GM23338 (cell line): ENCODE measurements around the gene OR7G2. TPM values are rescaled to one million over a fixed set of nuclear protein-coding genes. Genes with fewer than 3 reads are reported as not detected.

Experiments
- ATAC-seq: fragments of 200-7000 bp; cut with Tn5 transposase; 3 replicates; pipeline ENCODE4 v1.9.1; 2020
- DNase-seq: peaks from one replicate; pipeline ENCODE4 v3.0.0-alpha.2; 2015; ENCODE audit warnings: low spot score
- H2AFZ ChIP-seq: fragments of 200-600 bp; sonication (generic); 2 replicates; pipeline ENCODE4 v1.8.0; 2016; ENCODE audit warnings: antibody characterized with exemption, mild to moderate bottlenecking, moderate library complexity
- H3F3A ChIP-seq: fragments of 200-600 bp; sonication (generic); replicated peaks from 2 replicates; pipeline ENCODE4 v1.8.0; 2017; ENCODE audit warnings: antibody characterized with exemption, mixed run types, low read depth
- H3K27ac ChIP-seq: fragments of 200-600 bp; sonication (generic); 2 replicates; pipeline ENCODE4 v1.6.1; 2016; ENCODE audit warnings: low read depth
- H3K27me3 ChIP-seq: fragments of 200-600 bp; sonication (generic); 2 replicates; pipeline ENCODE4 v1.8.0; 2016; ENCODE audit warnings: mild to moderate bottlenecking, mixed run types, moderate library complexity; ENCODE audit not compliant: insufficient read depth
- H3K36me3 ChIP-seq: fragments of 200-600 bp; sonication (generic); 2 replicates; pipeline ENCODE4 v1.8.0; 2016; ENCODE audit warnings: mild to moderate bottlenecking; ENCODE audit not compliant: insufficient read depth
- H3K4me1 ChIP-seq: fragments of 200-600 bp; sonication (generic); 2 replicates; pipeline ENCODE4 v1.8.0; 2016; ENCODE audit warnings: mild to moderate bottlenecking, moderate library complexity; ENCODE audit not compliant: insufficient read depth
- H3K4me2 ChIP-seq: fragments of 200-600 bp; sonication (generic); 2 replicates; pipeline ENCODE4 v1.7.1; 2017; ENCODE audit warnings: mixed run types
- H3K4me3 ChIP-seq: fragments of 200-600 bp; sonication (generic); 2 replicates; pipeline ENCODE4 v1.6.1; 2016; ENCODE audit warnings: mixed run types
- H3K79me2 ChIP-seq: fragments of 200-600 bp; sonication (generic); replicated peaks from 2 replicates; pipeline ENCODE4 v1.8.0; 2017; ENCODE audit warnings: mild to moderate bottlenecking; ENCODE audit not compliant: insufficient read depth
- H3K9me2 ChIP-seq: fragments of 200-600 bp; sonication (generic); 2 replicates; pipeline ENCODE4 v1.8.0; 2017; ENCODE audit not compliant: insufficient read depth
- H4K20me1 ChIP-seq: fragments of 200-600 bp; sonication (generic); replicated peaks from 2 replicates; pipeline ENCODE4 v1.8.0; 2017; ENCODE audit warnings: mild to moderate bottlenecking; ENCODE audit not compliant: insufficient read depth
- H3K27ac Mint-ChIP-seq: 2 replicates; pipeline ENCODE4 v1.8.0; 2020; ENCODE audit warnings: inconsistent platforms, mild to moderate bottlenecking, moderate library complexity, mixed read lengths
- H3K27me3 Mint-ChIP-seq: 3 replicates; pipeline ENCODE4 v1.8.0; 2022; ENCODE audit warnings: low read depth, mild to moderate bottlenecking, moderate library complexity, mixed read lengths, inconsistent platforms; ENCODE audit not compliant: insufficient read depth, poor library complexity
- H3K36me3 Mint-ChIP-seq: 3 replicates; pipeline ENCODE4 v1.8.0; 2021; ENCODE audit warnings: low read depth, mild to moderate bottlenecking, inconsistent platforms, moderate library complexity, mixed read lengths
- H3K4me1 Mint-ChIP-seq: 3 replicates; pipeline ENCODE4 v1.8.0; 2020; ENCODE audit warnings: mild to moderate bottlenecking, inconsistent platforms, mixed read lengths
- H3K4me3 Mint-ChIP-seq: 3 replicates; pipeline ENCODE4 v1.8.0; 2021; ENCODE audit warnings: moderate library complexity, mild to moderate bottlenecking, inconsistent platforms, mixed read lengths
- H3K9me3 Mint-ChIP-seq: 3 replicates; pipeline ENCODE4 v1.8.0; 2020; ENCODE audit warnings: moderate library complexity, mild to moderate bottlenecking, inconsistent platforms, mixed read lengths
- CREB1 ChIP-seq: fragments of 250-450 bp; sonication (Bioruptor Pico); IDR thresholded peaks from 2 replicates; pipeline ENCODE4 v1.5.0; 2020; ENCODE audit warnings: low read depth, mild to moderate bottlenecking, moderate library complexity
- EZH2 ChIP-seq: fragments of 200-600 bp; sonication (generic); IDR thresholded peaks from one replicate; pipeline ENCODE4 v1.8.0; 2017; ENCODE audit warnings: antibody characterized with exemption, mild to moderate bottlenecking, low read depth; ENCODE audit not compliant: unreplicated experiment
- EZH2phosphoT487 ChIP-seq: fragments of 200-600 bp; sonication (generic); IDR thresholded peaks from one replicate; pipeline ENCODE4 v1.8.1; 2018; ENCODE audit warnings: antibody characterized with exemption; ENCODE audit not compliant: unreplicated experiment
- JUNB ChIP-seq: IDR thresholded peaks from one replicate; pipeline ENCODE4 v1.6.1; 2016; ENCODE audit warnings: antibody characterized with exemption; ENCODE audit not compliant: unreplicated experiment
- NANOG ChIP-seq: IDR thresholded peaks from 2 replicates; pipeline ENCODE4 v1.6.1; 2016; ENCODE audit warnings: antibody characterized with exemption, borderline replicate concordance
- POLR2AphosphoS5 ChIP-seq: IDR thresholded peaks from 2 replicates; pipeline ENCODE4 v1.6.1; 2016; ENCODE audit warnings: antibody characterized with exemption, low read depth
- ZNF331 ChIP-seq: fragments of 250-450 bp; sonication (Bioruptor Pico); IDR thresholded peaks from 2 replicates; pipeline ENCODE4 v1.5.0; 2020; ENCODE audit warnings: low read depth, mild to moderate bottlenecking, moderate library complexity
- long read RNA-seq: library from polyadenylated mRNA; unstranded; transcript quantifications from one replicate; pipeline ENCODE4 v2.0.0, GENCODE V29; 2020; ENCODE audit not compliant: unreplicated experiment
- polyA plus RNA-seq: library from polyadenylated mRNA; unstranded; fragments of >200 nt; fragmentation: Nextera tagmentation; extraction: Ambion mirVana; gene quantifications from 2 replicates; pipeline ENCODE4 v1.2.1, GENCODE V29; 2016
- total RNA-seq: library from RNA; depleted of rRNA; stranded (reverse); fragments of >200 nt; shearing (Covaris generic); gene quantifications from 2 replicates; pipeline ENCODE4 v1.2.3, GENCODE V29; 2014; rRNA removed
- TF ChIP-seq, protein P1 (sequence below): IDR thresholded peaks from one replicate; pipeline ENCODE4 v1.6.1; 2018; ENCODE audit warnings: antibody characterized with exemption; ENCODE audit not compliant: unreplicated experiment
- TF ChIP-seq, protein P2 (sequence below): fragments of 250-450 bp; sonication (Bioruptor Pico); IDR thresholded peaks from 2 replicates; pipeline ENCODE4 v1.5.0; 2020; ENCODE audit warnings: mild to moderate bottlenecking, moderate library complexity
- TF ChIP-seq, protein P3 (sequence below): IDR thresholded peaks from 2 replicates; pipeline ENCODE4 v1.6.1; 2016; ENCODE audit warnings: antibody characterized with exemption
- TF ChIP-seq, protein P4 (sequence below), 2 experiments: fragments of 200-600 bp in 1 of 2; sonication (generic) in 1 of 2; conservative IDR thresholded peaks; 2 replicates each; pipeline versions ENCODE4 v1.5.1 to v1.6.1; 2016 to 2017; ENCODE audit warnings: antibody characterized with exemption in 2 of 2, low read depth in 2 of 2, mild to moderate bottlenecking in 2 of 2, moderate library complexity in 1 of 2

The OR7G2 gene
- total RNA-seq (not detected in 2 replicates), polyA plus RNA-seq (not detected in 2 replicates)
- long read RNA-seq, result 0 reads

DNA sequence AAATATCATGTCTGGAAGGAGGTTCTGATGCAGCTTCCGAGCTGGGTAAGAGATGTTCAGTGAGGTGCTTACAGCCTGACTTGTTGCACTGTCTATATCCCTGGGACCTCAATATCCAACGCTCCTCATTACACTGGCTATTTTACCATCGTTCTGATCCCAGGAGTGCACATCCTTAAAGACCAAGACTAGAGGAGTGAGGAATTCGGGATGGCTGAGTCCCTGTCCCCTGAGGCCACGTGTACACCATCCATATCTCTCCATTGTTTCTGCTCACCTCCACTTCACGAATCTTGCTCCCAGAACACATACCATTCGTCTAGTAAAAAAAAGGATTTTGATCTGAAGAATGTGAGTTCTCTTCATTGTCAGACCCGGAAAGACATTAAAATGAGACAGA is at the start of gene OR7G2:
Gene OR7G2 (minus strand): TSS at position 101 of the 400 bp plus-strand sequence. CDS start 4,232 bp downstream, outside the sequence.
- no peak within 1 kb of the TSS for H2AFZ ChIP-seq
- no peak for ATAC-seq
- no peak for DNase-seq
- H3K36me3 ChIP-seq, result no peaks in the 10 kb centered on the region
- Mint-ChIP-seq H3K27ac (no peak within 1 kb of the TSS), H3K4me1 (no peaks in the 10 kb centered on the region), H3K4me3 (no peak within 1 kb of the TSS), H3K36me3 (peaks cover 29% of the 10 kb centered on the region), H3K9me3 (peaks cover 96% of the 10 kb centered on the region), H3K27me3 (peaks cover 6% of the 10 kb centered on the region)
- no peak within 1 kb of the TSS for H3K27ac ChIP-seq
- no peaks in the 10 kb centered on the region for H3F3A ChIP-seq
- no peaks in the 10 kb centered on the region for H3K79me2 ChIP-seq
- no peaks in the 10 kb centered on the region for H3K9me2 ChIP-seq
- no peak within 1 kb of the TSS for H3K4me3 ChIP-seq
- no peak within 1 kb of the TSS for H3K4me2 ChIP-seq
- H3K27me3 ChIP-seq, result no peaks in the 10 kb centered on the region
- H3K4me1 ChIP-seq, result no peaks in the 10 kb centered on the region
- TF ChIP-seq, protein P1, sequence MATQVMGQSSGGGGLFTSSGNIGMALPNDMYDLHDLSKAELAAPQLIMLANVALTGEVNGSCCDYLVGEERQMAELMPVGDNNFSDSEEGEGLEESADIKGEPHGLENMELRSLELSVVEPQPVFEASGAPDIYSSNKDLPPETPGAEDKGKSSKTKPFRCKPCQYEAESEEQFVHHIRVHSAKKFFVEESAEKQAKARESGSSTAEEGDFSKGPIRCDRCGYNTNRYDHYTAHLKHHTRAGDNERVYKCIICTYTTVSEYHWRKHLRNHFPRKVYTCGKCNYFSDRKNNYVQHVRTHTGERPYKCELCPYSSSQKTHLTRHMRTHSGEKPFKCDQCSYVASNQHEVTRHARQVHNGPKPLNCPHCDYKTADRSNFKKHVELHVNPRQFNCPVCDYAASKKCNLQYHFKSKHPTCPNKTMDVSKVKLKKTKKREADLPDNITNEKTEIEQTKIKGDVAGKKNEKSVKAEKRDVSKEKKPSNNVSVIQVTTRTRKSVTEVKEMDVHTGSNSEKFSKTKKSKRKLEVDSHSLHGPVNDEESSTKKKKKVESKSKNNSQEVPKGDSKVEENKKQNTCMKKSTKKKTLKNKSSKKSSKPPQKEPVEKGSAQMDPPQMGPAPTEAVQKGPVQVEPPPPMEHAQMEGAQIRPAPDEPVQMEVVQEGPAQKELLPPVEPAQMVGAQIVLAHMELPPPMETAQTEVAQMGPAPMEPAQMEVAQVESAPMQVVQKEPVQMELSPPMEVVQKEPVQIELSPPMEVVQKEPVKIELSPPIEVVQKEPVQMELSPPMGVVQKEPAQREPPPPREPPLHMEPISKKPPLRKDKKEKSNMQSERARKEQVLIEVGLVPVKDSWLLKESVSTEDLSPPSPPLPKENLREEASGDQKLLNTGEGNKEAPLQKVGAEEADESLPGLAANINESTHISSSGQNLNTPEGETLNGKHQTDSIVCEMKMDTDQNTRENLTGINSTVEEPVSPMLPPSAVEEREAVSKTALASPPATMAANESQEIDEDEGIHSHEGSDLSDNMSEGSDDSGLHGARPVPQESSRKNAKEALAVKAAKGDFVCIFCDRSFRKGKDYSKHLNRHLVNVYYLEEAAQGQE, result no peak
- TF ChIP-seq EZH2 (no peak), ZNF331 (CRISPR knock-in tag) (no peak), POLR2AphosphoS5 (no peak), NANOG (no peak), CREB1 (CRISPR knock-in tag) (no peak), EZH2phosphoT487 (no peak), JUNB (no peak)
- TF ChIP-seq, protein P2, sequence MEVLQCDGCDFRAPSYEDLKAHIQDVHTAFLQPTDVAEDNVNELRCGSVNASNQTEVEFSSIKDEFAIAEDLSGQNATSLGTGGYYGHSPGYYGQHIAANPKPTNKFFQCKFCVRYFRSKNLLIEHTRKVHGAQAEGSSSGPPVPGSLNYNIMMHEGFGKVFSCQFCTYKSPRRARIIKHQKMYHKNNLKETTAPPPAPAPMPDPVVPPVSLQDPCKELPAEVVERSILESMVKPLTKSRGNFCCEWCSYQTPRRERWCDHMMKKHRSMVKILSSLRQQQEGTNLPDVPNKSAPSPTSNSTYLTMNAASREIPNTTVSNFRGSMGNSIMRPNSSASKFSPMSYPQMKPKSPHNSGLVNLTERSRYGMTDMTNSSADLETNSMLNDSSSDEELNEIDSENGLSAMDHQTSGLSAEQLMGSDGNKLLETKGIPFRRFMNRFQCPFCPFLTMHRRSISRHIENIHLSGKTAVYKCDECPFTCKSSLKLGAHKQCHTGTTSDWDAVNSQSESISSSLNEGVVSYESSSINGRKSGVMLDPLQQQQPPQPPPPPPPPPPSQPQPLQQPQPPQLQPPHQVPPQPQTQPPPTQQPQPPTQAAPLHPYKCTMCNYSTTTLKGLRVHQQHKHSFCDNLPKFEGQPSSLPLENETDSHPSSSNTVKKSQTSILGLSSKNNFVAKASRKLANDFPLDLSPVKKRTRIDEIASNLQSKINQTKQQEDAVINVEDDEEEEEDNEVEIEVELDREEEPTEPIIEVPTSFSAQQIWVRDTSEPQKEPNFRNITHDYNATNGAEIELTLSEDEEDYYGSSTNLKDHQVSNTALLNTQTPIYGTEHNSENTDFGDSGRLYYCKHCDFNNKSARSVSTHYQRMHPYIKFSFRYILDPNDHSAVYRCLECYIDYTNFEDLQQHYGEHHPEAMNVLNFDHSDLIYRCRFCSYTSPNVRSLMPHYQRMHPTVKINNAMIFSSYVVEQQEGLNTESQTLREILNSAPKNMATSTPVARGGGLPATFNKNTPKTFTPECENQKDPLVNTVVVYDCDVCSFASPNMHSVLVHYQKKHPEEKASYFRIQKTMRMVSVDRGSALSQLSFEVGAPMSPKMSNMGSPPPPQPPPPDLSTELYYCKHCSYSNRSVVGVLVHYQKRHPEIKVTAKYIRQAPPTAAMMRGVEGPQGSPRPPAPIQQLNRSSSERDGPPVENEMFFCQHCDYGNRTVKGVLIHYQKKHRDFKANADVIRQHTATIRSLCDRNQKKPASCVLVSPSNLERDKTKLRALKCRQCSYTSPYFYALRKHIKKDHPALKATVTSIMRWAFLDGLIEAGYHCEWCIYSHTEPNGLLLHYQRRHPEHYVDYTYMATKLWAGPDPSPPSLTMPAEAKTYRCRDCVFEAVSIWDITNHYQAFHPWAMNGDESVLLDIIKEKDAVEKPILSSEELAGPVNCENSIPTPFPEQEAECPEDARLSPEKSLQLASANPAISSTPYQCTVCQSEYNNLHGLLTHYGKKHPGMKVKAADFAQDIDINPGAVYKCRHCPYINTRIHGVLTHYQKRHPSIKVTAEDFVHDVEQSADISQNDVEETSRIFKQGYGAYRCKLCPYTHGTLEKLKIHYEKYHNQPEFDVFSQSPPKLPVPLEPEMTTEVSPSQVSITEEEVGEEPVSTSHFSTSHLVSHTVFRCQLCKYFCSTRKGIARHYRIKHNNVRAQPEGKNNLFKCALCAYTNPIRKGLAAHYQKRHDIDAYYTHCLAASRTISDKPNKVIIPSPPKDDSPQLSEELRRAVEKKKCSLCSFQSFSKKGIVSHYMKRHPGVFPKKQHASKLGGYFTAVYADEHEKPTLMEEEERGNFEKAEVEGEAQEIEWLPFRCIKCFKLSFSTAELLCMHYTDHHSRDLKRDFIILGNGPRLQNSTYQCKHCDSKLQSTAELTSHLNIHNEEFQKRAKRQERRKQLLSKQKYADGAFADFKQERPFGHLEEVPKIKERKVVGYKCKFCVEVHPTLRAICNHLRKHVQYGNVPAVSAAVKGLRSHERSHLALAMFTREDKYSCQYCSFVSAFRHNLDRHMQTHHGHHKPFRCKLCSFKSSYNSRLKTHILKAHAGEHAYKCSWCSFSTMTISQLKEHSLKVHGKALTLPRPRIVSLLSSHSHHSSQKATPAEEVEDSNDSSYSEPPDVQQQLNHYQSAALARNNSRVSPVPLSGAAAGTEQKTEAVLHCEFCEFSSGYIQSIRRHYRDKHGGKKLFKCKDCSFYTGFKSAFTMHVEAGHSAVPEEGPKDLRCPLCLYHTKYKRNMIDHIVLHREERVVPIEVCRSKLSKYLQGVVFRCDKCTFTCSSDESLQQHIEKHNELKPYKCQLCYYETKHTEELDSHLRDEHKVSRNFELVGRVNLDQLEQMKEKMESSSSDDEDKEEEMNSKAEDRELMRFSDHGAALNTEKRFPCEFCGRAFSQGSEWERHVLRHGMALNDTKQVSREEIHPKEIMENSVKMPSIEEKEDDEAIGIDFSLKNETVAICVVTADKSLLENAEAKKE (CRISPR knock-in tag), result no peak
- TF ChIP-seq, protein P3, sequence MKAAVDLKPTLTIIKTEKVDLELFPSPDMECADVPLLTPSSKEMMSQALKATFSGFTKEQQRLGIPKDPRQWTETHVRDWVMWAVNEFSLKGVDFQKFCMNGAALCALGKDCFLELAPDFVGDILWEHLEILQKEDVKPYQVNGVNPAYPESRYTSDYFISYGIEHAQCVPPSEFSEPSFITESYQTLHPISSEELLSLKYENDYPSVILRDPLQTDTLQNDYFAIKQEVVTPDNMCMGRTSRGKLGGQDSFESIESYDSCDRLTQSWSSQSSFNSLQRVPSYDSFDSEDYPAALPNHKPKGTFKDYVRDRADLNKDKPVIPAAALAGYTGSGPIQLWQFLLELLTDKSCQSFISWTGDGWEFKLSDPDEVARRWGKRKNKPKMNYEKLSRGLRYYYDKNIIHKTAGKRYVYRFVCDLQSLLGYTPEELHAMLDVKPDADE, result no peak
- TF ChIP-seq, protein P4, sequence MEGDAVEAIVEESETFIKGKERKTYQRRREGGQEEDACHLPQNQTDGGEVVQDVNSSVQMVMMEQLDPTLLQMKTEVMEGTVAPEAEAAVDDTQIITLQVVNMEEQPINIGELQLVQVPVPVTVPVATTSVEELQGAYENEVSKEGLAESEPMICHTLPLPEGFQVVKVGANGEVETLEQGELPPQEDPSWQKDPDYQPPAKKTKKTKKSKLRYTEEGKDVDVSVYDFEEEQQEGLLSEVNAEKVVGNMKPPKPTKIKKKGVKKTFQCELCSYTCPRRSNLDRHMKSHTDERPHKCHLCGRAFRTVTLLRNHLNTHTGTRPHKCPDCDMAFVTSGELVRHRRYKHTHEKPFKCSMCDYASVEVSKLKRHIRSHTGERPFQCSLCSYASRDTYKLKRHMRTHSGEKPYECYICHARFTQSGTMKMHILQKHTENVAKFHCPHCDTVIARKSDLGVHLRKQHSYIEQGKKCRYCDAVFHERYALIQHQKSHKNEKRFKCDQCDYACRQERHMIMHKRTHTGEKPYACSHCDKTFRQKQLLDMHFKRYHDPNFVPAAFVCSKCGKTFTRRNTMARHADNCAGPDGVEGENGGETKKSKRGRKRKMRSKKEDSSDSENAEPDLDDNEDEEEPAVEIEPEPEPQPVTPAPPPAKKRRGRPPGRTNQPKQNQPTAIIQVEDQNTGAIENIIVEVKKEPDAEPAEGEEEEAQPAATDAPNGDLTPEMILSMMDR (conservative IDR thresholded peaks at IDR 0.05; ENCODE audit: low read depth in 2 of 2), result no peak
- no peaks in the 10 kb centered on the region for H4K20me1 ChIP-seq
